EH (cell line): Measurements from ENCODE around the gene PSMB11.
"Not testable (repeated sequence)": the region's sequence is repeated elsewhere in the genome, so short reads cannot be mapped to it uniquely, and the experiment has no call there.

Experiments
- DNase-seq: peaks from one replicate; pipeline ENCODE4 v3.0.0-alpha.2; 2015; ENCODE audit warnings: low read depth

The PSMB11 gene

GRCh38 chr14:23042162-23042965, at the start of gene PSMB11:
PSMB11 (plus strand) TSS chr14:23042212; CDS start chr14:23042226, 14 bp downstream.
- no peak for DNase-seq

- no peak for DNase-seq
Measured at GRCh38 chr14:22993517-22993916, 48.5 kb upstream of the PSMB11 start.

- peak; percentile 67 for DNase-seq
Measured at GRCh38 chr14:22994762-22995275, 47.2 kb upstream of the PSMB11 start.

- no peak for DNase-seq
Measured at GRCh38 chr14:22995889-22996625, 46.0 kb upstream of the PSMB11 start.

- DNase-seq = no peak
Measured at GRCh38 chr14:22996768-22997654, 45.0 kb upstream of the PSMB11 start.

GRCh38 chr14:22997676-22998323, 44.2 kb upstream of the PSMB11 start:
- DNase-seq = no peak

GRCh38 chr14:22998329-22999012, 43.5 kb upstream of the PSMB11 start:
- DNase-seq = no peak

GRCh38 chr14:23000860-23001259, 41.2 kb upstream of the PSMB11 start:
- DNase-seq = no peak

- DNase-seq = no peak
Measured at GRCh38 chr14:23002592-23002991, 39.4 kb upstream of the PSMB11 start.

- not testable (repeated sequence) for DNase-seq
Measured at GRCh38 chr14:23004274-23004673, 37.7 kb upstream of the PSMB11 start.

- peak; percentile 29 for DNase-seq
Measured at GRCh38 chr14:23005451-23006187, 36.4 kb upstream of the PSMB11 start.

GRCh38 chr14:23006188-23006534, 35.9 kb upstream of the PSMB11 start:
- DNase-seq = peak; percentile 17

GRCh38 chr14:23006544-23007419, 35.2 kb upstream of the PSMB11 start:
- DNase-seq = peak; percentile 97

GRCh38 chr14:23008831-23009230, 33.2 kb upstream of the PSMB11 start:
- DNase-seq = peak; percentile 19

- no peak for DNase-seq
Measured at GRCh38 chr14:23009483-23009938, 32.5 kb upstream of the PSMB11 start.

GRCh38 chr14:23009939-23010726, 31.9 kb upstream of the PSMB11 start, which contains the start of gene C14orf93:
C14orf93 (minus strand) TSS chr14:23010143; CDS start chr14:22999023, 11,120 bp downstream.
- DNase-seq = peak; percentile 70

GRCh38 chr14:23013054-23013748, 28.8 kb upstream of the PSMB11 start:
- DNase-seq = no peak

GRCh38 chr14:23013749-23014054, 28.3 kb upstream of the PSMB11 start:
- not testable (repeated sequence) for DNase-seq
